ENCODE results near the gene SPC24.
"Not testable (repeated sequence)": the region's sequence is repeated elsewhere in the genome, so short reads cannot be mapped to it uniquely, and the experiment has no call there.

Gene SPC24

GRCh38 chr19:11160440-11160768 is 4.8 kb upstream of the SPC24 start:
- DNase-seq = not testable (repeated sequence)

- DNase-seq = no peak
Observed at GRCh38 chr19:11159598-11160439, 4.2 kb upstream of the SPC24 start.

- no peak for DNase-seq
Observed at GRCh38 chr19:11154683-11155047, 917 bp downstream of the SPC24 start.

- no peak for DNase-seq
Observed at GRCh38 chr19:11152318-11153062, 3.1 kb downstream of the SPC24 start.

GRCh38 chr19:11151181-11151580 is 4.4 kb downstream of the SPC24 start:
- no peak for DNase-seq

- DNase-seq = no peak
Observed at GRCh38 chr19:11148001-11148400, 7.6 kb downstream of the SPC24 start.

GRCh38 chr19:11145536-11145924 is 10.1 kb downstream of the SPC24 start:
- no peak for DNase-seq

- DNase-seq = no peak
Observed at GRCh38 chr19:11142528-11143171, 12.9 kb downstream of the SPC24 start.

GRCh38 chr19:11141937-11142527 is 13.6 kb downstream of the SPC24 start:
- DNase-seq = no peak

GRCh38 chr19:11140896-11141295 is 14.7 kb downstream of the SPC24 start:
- no peak for DNase-seq

GRCh38 chr19:11140023-11140538 is 15.5 kb downstream of the SPC24 start:
- not testable (repeated sequence) for DNase-seq

- DNase-seq = no peak
Observed at GRCh38 chr19:11138601-11139300, 16.8 kb downstream of the SPC24 start.

- DNase-seq = no peak
Observed at GRCh38 chr19:11137542-11138384, 17.8 kb downstream of the SPC24 start.

- no peak for DNase-seq
Observed at GRCh38 chr19:11136400-11137101, 19.0 kb downstream of the SPC24 start.

GRCh38 chr19:11131471-11131870 is 24.1 kb downstream of the SPC24 start:
- no peak for DNase-seq

GRCh38 chr19:11130824-11131455 is 24.6 kb downstream of the SPC24 start:
- peak; percentile 26 for DNase-seq

- no peak for DNase-seq
Observed at GRCh38 chr19:11127905-11128304, 27.7 kb downstream of the SPC24 start.

- no peak for DNase-seq
Observed at GRCh38 chr19:11125994-11126685, 29.4 kb downstream of the SPC24 start.

- DNase-seq = not testable (repeated sequence)
Observed at GRCh38 chr19:11124157-11124556, 31.4 kb downstream of the SPC24 start.

GRCh38 chr19:11123114-11123513 is 32.5 kb downstream of the SPC24 start:
- DNase-seq = no peak

All from NCI-H524 treated with DMSO at 0.1 percent for 48 hours (cell line).